Measurements from ENCODE around the gene BMP7.

The BMP7 gene

DNA sequence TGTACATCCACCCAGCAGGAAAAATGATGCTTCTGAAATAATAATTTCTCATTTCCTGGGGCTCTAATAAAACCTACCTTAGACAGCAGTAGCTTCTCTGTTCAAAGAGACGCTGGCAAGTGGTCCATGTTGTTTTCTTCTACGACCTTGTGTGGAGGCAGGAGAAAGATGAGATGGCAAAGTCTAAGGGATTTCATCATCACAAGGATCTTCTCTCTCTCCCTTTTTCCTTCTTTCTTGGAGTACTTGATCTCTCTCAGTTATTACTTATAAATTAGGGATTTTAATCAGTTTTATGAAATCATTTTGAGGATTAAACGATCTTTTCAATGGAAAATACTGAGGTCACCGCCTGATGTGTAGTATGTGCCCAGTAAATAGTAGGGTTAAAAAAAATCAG lies 147.5 kb downstream of the BMP7 start:
- DNase-seq = no peak

Data from activated CD4-positive, CD25-positive, alpha-beta regulatory T cell (primary cell).